K562 (cell line): Measurements from ENCODE around the gene WNT6.

Source experiments
- CBFB ChIP-seq: sonication (generic); formaldehyde crosslinking; IDR thresholded peaks from 2 replicates; pipeline ENCODE4 v1.4.0; 2020; ENCODE audit warnings: mild to moderate bottlenecking, missing genetic modification reagents
- TAF1 ChIP-seq: IDR thresholded peaks from 2 replicates; pipeline ENCODE4 v1.6.1; 2011; ENCODE audit warnings: mild to moderate bottlenecking, low read length, moderate library complexity; ENCODE audit not compliant: insufficient read depth, control insufficient read depth, severe bottlenecking; ENCODE audit errors: extremely low read depth
- TF ChIP-seq, protein P1 (sequence below): sonication (generic); formaldehyde crosslinking; IDR thresholded peaks from 2 replicates; pipeline ENCODE4 v1.9.0; 2022; ENCODE audit warnings: mild to moderate bottlenecking, missing genetic modification reagents

DNA sequence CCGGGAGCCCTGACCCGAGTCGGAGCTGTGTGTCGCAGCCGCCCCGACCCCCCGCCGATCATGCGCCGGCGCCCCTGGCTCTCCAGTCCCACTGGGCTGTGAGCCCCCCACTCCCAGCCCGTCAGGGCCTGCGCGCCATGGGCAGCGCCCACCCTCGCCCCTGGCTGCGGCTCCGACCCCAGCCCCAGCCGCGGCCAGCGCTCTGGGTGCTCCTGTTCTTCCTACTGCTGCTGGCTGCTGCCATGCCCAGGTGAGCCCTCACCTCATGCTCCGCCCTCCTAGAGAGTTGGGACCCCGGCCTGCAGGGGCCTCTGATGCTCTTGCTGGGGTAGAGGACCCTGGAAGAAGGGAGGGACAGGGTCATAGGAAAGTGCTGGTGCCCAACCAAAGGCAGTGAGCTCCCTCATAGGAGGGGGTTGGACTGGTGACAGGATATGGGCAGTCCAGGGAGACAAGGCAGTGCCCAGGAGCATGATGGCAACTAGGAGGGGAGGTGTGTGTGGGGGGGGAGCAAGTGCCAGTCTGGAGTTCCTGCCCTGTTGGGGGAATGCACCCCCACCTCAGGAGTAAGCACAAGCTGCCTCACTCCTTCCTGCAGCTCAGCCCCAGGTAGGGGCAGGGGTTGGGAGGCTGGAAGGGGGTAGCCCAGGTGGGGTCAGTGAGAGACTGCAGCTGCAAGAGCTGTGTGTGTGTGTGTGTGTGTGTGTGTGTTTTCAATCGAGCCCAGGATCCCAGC is 21.4 kb downstream of the WNT6 start:
- TF ChIP-seq TAF1 (no peak), CBFB (CRISPR knock-in tag) (no peak)
- TF ChIP-seq, protein P1, sequence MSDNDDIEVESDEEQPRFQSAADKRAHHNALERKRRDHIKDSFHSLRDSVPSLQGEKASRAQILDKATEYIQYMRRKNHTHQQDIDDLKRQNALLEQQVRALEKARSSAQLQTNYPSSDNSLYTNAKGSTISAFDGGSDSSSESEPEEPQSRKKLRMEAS (CRISPR knock-in tag) = no peak
